ENCODE results near the gene CMIP. TPM values are rescaled to one million over a fixed set of nuclear protein-coding genes. Genes with fewer than 3 reads are reported as not detected.
"Not testable (repeated sequence)": the region's sequence is repeated elsewhere in the genome, so short reads cannot be mapped to it uniquely, and the experiment has no call there.

Gene CMIP
- 40.0 and 42.9 TPM in 2 replicates for total RNA-seq

DNA sequence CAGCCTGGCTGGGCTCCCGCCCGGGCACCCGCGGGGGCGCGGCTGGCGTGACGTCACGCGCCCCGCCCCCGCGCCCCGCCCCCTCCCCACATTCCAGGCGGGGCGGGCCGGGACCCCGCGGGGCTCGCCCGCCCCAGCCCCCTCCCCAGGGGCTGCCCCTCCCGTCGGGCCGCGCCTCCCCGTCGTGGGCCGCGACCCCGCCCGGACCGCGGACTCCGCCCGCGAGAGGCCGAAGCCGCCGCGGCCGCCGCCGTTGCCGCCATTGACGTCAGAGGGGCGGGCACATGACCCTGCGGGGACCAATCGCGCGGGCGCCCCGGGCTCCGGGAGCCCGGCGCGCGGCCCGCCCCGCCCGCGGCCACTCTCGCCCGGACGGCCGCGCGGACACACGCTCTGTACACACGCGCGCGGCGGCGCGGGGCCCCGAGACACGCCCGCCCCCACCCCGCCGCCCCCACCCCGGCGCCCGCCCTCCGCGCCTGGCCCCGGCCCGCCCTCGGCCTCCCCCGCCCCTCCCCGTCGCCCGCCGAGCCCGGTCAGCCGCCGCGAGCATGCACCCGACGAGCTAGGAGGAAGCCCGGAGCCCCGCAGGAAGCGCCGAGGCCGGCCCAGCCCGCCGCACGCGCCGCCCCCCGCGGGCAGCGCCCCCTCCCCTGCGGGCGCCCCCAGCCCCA lies at the start of gene CMIP:
CMIP (plus strand) TSS at position 361 of the 674 bp plus-strand sequence.
- peaks cover 40% of the 10 kb centered on the region for H3K4me1 Mint-ChIP-seq
- H3K4me3 Mint-ChIP-seq: peak within 1 kb of the TSS; percentile 87
- peak within 1 kb of the TSS; percentile 90 for H3K27ac Mint-ChIP-seq
- DNase-seq: peak; percentile 95
- intact Hi-C loops (cut with micrococcal nuclease): loop anchor here (5.0 kb wide), 1 partner anchor 173 kb away; no protein-coding TSS in a partner anchor
- H3K27me3 Mint-ChIP-seq: peaks cover 33% of the 10 kb centered on the region
- H3K9me3 Mint-ChIP-seq: no peaks in the 10 kb centered on the region
- H3K36me3 Mint-ChIP-seq (ENCODE audit: low read depth): peaks cover 5% of the 10 kb centered on the region

DNA sequence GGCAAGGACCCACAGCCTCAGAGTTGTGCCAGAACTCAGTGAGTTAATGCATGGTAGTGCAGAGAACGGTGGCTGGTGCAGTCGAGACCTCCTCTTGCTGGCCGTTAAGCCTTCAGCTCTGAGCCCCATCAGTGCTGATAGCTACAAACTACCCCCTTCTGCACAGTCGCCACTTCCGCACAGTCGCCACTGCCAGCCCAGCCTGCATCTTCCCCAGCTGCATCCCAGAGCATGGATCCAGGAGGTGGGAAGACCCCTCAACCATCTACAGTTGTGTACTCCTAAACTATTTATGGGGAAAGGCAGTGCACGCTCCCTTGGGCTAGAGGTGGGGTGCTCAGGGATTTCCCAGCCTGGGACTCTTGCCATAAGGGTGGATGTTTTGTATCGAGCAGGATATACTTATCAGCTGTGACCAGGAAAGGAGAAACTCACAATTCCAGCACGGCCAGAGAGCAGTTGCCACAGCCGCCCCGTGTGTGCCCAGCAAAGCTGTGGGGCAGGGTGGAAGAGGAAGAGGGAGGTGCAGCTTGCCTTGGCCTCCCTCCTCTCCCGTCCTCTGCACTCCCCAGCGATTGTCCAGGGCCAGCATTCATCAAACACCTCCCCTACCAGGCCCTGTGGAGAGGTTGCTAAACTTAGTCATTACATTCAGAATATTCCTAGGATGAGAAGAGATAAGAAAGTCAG lies 49.5 kb upstream of the CMIP start:
- no peak for DNase-seq
- intact Hi-C loops (cut with micrococcal nuclease): no loop called here
- H3K27ac Mint-ChIP-seq: no peak overlapping the region
- no peak overlapping the region for H3K4me3 Mint-ChIP-seq
- no peaks in the 10 kb centered on the region for H3K9me3 Mint-ChIP-seq
- no peaks in the 10 kb centered on the region for H3K4me1 Mint-ChIP-seq
- H3K27me3 Mint-ChIP-seq: no peaks in the 10 kb centered on the region
- peaks cover 2% of the 10 kb centered on the region for H3K36me3 Mint-ChIP-seq (ENCODE audit: low read depth)

DNA sequence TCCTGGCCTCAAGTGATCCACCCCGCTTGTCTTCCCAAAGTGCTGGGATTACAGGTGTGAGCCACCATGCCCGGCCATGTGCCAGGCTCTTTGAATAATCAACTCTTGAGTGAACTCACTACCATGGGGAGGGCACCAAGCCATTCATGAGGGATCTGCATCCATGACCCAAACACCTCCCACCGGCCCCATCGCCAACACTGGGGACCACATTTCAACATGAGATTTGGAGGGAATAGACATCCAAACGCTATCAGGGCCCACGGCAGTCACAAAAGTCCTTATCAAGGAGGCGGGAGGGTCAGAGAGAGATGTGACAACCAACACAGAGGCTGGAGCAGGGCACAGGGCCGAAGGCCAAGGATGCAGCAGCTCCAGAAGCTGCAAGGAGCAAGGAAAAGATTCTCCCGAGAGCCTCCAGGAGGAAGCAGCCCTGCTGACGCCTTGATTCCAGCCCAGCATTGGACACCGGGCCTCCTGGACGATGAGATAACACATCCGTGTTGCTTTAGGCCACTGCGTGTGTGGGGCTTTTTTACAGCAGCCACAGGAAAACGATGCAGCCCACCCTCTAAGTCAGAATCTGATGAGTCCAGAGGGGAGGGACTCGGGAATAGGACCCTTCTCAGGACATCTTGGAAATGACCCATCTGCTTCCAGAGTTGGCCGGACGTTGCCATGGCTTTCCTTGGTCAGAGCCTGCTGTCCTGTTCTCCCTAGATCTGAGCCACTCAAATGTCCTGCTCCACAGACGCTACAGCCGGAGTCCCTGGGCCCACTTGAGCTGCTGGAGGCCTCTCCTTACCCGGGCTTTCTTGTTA lies 47.3 kb upstream of the CMIP start:
- no peaks in the 10 kb centered on the region for H3K27me3 Mint-ChIP-seq
- H3K4me3 Mint-ChIP-seq: no peak overlapping the region
- H3K36me3 Mint-ChIP-seq (ENCODE audit: low read depth): no peaks in the 10 kb centered on the region
- no peaks in the 10 kb centered on the region for H3K9me3 Mint-ChIP-seq
- intact Hi-C loops (cut with micrococcal nuclease): no loop called here
- no peaks in the 10 kb centered on the region for H3K4me1 Mint-ChIP-seq
- DNase-seq: no peak
- H3K27ac Mint-ChIP-seq: no peak overlapping the region

DNA sequence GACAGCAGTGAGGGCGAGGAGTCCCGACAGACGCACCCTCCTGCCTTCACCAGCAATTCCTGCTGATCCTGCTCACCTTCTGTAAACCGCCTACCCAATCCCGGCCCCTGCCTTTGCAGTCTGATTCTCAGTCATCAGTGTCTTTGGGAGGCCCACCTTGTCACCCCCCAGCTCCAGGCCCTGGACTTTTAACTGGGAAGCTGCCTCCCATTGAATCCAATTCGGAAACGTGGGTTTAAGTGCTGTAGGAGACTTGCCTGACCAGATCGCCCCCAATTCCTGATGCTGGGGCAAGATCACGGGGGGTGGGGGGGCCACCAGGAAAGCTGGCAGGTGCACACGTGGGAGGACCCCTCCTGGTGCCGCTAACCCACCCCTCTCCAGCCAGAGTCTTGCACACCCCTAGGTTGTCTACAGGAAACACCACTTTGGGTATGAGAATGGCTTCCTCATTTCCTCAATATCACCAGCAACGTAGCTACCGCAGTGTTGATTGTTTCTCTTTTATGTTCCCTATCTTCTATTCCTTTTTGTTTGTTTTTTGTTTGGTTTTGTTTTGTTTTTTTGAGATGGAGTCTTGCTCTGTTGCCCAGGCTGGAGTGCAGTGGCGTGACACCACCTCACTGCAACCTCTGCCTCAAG lies 46.6 kb upstream of the CMIP start:
- H3K27ac Mint-ChIP-seq: no peak overlapping the region
- no peaks in the 10 kb centered on the region for H3K36me3 Mint-ChIP-seq (ENCODE audit: low read depth)
- DNase-seq: no peak
- intact Hi-C loops (cut with micrococcal nuclease): no loop called here
- no peaks in the 10 kb centered on the region for H3K27me3 Mint-ChIP-seq
- H3K9me3 Mint-ChIP-seq: no peaks in the 10 kb centered on the region
- H3K4me3 Mint-ChIP-seq: no peak overlapping the region
- no peaks in the 10 kb centered on the region for H3K4me1 Mint-ChIP-seq

DNA sequence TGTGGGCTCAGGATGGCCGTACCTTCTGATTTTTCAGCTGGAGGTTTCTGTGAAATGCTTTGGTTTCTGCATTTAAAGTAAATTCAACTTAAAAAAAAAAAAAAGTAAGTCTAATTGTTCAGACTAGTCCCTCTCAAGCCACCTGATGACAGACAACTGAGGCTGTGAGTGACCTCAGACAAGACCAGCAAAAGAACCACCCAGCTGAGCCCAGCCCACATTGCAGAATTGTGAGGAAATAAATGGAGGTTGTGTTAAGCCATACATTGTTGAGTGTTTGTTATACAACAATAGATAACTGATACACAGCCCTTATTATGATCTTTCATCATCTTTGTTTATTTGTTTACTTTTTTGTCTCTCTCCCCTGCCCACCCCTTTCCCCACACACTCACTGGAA lies 44.7 kb upstream of the CMIP start:
- H3K36me3 Mint-ChIP-seq (ENCODE audit: low read depth): no peaks in the 10 kb centered on the region
- intact Hi-C loops (cut with micrococcal nuclease): loop anchor here (5.0 kb wide), 2 partner anchors 222 to 337 kb away; no protein-coding TSS in a partner anchor

DNA sequence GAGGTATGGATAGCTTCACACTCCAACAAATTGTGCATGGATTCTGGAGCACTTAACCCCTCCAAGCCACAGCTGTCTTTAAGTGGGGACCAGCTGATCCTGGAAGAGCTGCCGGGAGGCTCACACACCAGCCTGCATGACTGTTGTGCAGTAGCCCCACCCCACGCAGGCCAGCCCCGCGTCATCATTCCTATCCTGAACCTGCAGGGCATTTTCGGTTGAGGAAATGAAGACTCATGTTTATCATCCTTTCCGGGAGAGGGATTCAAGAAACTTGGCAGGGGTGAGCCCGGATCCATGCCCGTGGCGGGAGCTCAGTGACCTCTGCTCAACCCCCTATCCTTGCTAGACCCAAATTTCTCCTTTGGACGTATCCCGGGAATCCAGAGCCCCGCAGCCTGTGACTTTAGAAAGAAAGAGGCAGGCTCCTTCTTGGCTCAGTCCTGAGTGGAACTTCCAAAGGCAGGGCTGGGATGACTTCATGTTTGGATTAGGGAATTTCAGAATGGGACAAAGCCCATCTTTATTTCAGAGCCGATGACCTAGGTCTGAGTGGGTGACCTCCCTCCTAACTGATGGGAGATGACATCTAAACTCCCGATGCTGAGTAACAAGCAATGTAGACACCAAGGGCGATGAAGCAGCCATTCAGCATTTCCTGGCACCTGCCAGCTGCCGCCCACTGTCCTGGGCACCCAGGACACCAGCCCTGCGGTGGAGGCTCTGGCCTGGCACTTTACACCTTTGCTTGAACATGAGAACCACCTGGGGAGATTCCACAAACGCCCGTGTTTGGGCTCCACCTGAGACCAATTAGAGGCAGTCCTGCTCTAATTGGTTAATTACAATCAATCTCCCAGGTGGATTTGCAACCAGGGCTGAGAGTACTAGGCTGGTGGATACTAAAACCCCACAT lies 43.3 kb upstream of the CMIP start:
- Mint-ChIP-seq H3K27me3 (no peaks in the 10 kb centered on the region), H3K4me1 (peaks cover 2% of the 10 kb centered on the region), H3K27ac (no peak overlapping the region), H3K36me3 (ENCODE audit: low read depth) (no peaks in the 10 kb centered on the region), H3K9me3 (no peaks in the 10 kb centered on the region), H3K4me3 (no peak overlapping the region)
- intact Hi-C loops (cut with micrococcal nuclease): loop anchor here (5.0 kb wide), 2 partner anchors 221 to 336 kb away; no protein-coding TSS in a partner anchor
- DNase-seq: no peak

More for the DNA sequence above, 44.7 kb upstream of the CMIP start:
- no peak overlapping the region for H3K27ac Mint-ChIP-seq
- H3K9me3 Mint-ChIP-seq: no peaks in the 10 kb centered on the region
- H3K27me3 Mint-ChIP-seq: no peaks in the 10 kb centered on the region
- no peak for DNase-seq
- no peak overlapping the region for H3K4me3 Mint-ChIP-seq
- peaks cover 2% of the 10 kb centered on the region for H3K4me1 Mint-ChIP-seq

DNA sequence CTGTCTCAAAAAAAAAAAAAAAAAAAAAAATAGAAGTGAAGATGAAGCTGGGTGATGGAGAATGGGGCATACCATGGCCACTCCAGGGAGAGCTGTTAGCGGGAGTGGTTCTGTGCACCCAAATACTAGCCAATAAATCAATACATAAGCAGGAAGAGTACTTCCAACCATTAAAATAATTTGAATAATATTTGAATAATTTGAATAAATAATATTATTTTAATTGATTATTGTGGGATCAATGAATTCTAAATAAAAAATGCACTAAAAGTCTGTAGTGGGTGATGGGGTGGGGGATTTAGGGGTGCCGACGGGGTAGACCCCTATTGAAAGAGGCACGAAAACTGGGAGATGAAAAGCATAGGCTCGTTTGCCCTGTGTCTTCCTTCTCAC lies 41.4 kb upstream of the CMIP start:
- Mint-ChIP-seq H3K27me3 (peaks cover 1% of the 10 kb centered on the region), H3K4me1 (peaks cover 2% of the 10 kb centered on the region), H3K4me3 (peak overlapping the region; percentile 39), H3K27ac (no peak overlapping the region), H3K9me3 (no peaks in the 10 kb centered on the region), H3K36me3 (ENCODE audit: low read depth) (no peaks in the 10 kb centered on the region)
- intact Hi-C loops (cut with micrococcal nuclease): loop anchor here (1.0 to 5.0 kb wide), 3 partner anchors 219 to 334 kb away; no protein-coding TSS in a partner anchor
- no peak for DNase-seq

DNA sequence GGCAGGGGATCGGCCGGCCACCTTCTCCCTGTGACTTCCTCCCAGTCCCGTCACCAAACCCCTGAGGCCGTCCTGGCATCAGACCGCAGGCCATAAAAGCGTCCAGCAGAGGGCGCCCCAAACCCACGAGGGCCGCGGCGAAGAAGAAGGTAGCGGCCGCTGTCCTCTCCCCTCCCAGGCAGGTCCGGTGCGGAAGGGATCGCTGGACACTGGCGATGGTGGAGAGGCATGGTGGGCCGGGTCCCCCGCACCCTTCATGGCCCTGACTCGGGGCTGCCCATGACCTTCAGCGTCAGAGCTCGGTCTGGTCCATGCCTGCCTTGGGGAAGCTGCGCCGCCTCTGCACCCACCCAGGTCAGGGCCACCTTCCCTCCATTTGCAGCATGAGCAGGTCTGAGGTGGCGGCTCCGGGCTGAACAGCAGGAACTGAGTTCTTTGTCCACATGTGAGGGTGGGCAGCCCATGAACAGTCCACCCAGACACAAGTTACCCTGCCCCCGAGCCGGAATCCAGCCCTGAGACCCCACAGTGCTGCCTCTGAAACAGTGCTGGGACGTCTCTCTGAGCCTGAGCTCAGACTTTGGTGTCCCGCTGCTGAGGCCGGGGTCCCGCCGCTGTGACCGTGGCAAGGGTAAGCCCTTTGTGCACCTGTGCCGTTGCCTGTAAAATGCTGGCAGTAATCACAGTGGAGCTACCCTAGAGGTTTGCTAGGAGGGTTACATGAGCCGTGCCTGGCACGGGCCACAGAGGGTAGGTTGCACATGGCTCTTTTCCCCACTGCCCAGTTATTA lies 40.8 kb upstream of the CMIP start:
- H3K27me3 Mint-ChIP-seq: peaks cover 1% of the 10 kb centered on the region
- DNase-seq: peak; percentile 95
- H3K9me3 Mint-ChIP-seq: no peaks in the 10 kb centered on the region
- peak overlapping the region; percentile 39 for H3K4me3 Mint-ChIP-seq
- H3K4me1 Mint-ChIP-seq: peaks cover 2% of the 10 kb centered on the region
- H3K27ac Mint-ChIP-seq: no peak overlapping the region
- H3K36me3 Mint-ChIP-seq (ENCODE audit: low read depth): no peaks in the 10 kb centered on the region
- intact Hi-C loops (cut with micrococcal nuclease): loop anchor here (1.0 to 5.0 kb wide), 4 partner anchors 37 to 334 kb away; no protein-coding TSS in a partner anchor

DNA sequence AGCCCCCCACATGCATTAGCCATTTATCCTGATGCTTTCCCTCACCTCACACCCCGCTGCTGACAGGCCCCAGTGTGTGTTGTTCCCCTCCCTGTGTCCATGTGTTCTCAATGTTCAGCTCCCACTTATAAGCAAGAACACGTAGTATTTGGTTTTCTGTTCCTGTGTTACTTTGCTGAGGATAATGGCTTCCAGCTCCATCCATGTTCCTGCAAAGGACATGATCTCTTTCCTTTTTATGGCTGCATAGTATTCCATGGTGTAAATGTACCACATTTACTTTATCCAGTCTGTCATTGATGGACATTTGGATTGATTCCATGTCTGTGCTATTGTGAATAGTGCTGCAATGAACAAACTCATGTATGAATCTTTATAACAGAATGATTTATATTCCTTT lies 39.6 kb upstream of the CMIP start:
- not testable (repeated sequence) for H3K27me3 Mint-ChIP-seq; H3K4me1 Mint-ChIP-seq; DNase-seq; H3K4me3 Mint-ChIP-seq; H3K9me3 Mint-ChIP-seq; H3K27ac Mint-ChIP-seq; H3K36me3 Mint-ChIP-seq (ENCODE audit: low read depth)
- intact Hi-C loops (cut with micrococcal nuclease): loop anchor here (2.0 kb wide), 1 partner anchor 38 kb away; no protein-coding TSS in a partner anchor

DNA sequence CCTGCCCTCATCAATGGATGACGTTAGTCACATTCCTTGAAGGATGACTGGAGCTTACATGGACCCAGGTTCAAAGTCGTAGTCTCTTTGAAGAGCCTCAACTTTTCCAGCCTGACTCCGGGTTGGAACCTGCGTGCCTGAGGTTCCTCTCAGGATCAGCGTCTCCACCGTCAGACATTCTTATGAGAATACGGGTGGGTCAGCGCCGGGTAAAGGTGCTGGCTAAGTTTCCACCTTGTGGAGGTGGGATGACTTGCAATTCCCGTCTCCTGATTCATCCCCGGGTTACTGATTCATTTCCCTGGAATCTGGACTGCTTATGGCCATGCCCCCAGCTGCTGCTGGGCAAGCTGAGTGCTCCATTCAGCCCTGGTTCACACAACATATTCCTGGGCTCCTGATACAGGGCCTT lies 38.9 kb upstream of the CMIP start:
- Mint-ChIP-seq H3K4me1 (peaks cover 2% of the 10 kb centered on the region), H3K4me3 (no peak overlapping the region), H3K36me3 (ENCODE audit: low read depth) (no peaks in the 10 kb centered on the region), H3K27me3 (peaks cover 4% of the 10 kb centered on the region), H3K9me3 (no peaks in the 10 kb centered on the region), H3K27ac (no peak overlapping the region)
- intact Hi-C loops (cut with micrococcal nuclease): loop anchor here (2.0 kb wide), 1 partner anchor 39 kb away; no protein-coding TSS in a partner anchor
- DNase-seq: no peak

DNA sequence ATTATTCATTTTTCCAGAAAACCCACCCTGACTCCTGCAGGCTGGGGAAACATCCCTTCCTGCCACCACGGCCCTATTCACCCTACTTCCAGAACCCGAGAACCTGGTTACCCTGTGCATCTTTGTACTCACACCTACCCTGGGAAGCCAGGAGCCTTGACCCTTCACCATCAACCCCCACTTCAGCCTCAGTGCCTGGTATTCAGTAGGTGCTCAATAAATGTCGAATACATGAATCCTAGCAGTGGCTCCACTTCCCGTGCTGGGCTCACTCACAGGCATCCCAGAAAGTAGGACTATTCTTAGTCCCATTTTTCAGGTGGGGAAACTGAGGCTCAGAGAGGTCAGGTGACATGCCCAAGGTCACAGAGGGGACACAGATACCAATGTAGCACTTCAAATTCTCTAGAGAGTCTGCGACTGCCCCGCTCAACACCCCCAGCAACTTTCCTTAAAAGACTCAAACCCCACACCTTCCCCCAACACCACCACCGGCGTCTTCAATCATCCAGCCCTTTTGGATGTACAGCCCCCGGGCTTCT lies 36.1 kb upstream of the CMIP start:
- no peaks in the 10 kb centered on the region for H3K9me3 Mint-ChIP-seq
- peaks cover 10% of the 10 kb centered on the region for H3K27me3 Mint-ChIP-seq
- no peak for DNase-seq
- no peaks in the 10 kb centered on the region for H3K36me3 Mint-ChIP-seq (ENCODE audit: low read depth)
- H3K4me1 Mint-ChIP-seq: peaks cover under 1% of the 10 kb centered on the region
- intact Hi-C loops (cut with micrococcal nuclease): no loop called here
- no peak overlapping the region for H3K4me3 Mint-ChIP-seq
- no peak overlapping the region for H3K27ac Mint-ChIP-seq

DNA sequence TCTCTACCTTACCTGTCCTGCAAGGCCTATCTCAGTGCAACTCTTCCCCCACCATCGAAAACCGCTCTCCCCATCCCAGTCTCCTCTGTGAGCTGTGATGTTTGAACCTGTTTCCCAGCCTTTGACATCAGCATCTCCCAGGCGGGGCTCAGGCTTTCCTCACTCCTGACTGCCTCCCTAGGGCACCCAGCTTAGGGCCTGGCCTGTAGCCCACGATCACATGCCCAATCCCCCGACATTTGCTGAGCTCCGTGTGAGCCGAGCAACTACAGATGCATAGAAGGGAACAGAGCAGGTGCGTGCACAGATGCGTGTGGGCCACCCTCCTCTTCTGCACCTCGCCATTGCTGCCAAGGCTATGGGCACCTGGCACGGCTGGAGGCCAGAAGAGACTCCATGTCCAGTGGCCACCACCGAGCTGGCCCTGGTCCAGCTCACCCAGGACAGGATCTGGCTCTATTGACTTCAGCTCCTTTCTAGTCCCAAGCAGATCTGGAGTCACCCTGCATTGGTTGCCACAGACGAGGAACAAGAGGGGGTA lies 35.5 kb upstream of the CMIP start:
- intact Hi-C loops (cut with micrococcal nuclease): no loop called here
- no peak for DNase-seq
- H3K27ac Mint-ChIP-seq: no peak overlapping the region
- peaks cover 12% of the 10 kb centered on the region for H3K27me3 Mint-ChIP-seq
- no peak overlapping the region for H3K4me3 Mint-ChIP-seq
- H3K4me1 Mint-ChIP-seq: no peaks in the 10 kb centered on the region
- H3K36me3 Mint-ChIP-seq (ENCODE audit: low read depth): no peaks in the 10 kb centered on the region
- no peaks in the 10 kb centered on the region for H3K9me3 Mint-ChIP-seq
